Naive thymus-derived CD8-positive, alpha-beta T cell (primary cell): ENCODE results near the gene ARL6IP5. TPM values are rescaled to one million over a fixed set of nuclear protein-coding genes. Genes with fewer than 3 reads are reported as not detected.

Source experiments
- ATAC-seq, 2 donors: fragments of 150-1000 bp; cut with Tn5 transposase in 1 of 2; sonication (Bioruptor Pico), chemical (Tn5 transposase) in 1 of 2; 1 replicate in 1 of 2; 2 replicates in 1 of 2; pipeline ENCODE4 v1.10.0; 2021; ENCODE audit warnings: mild to moderate bottlenecking in 2 of 2, moderate library complexity in 2 of 2
- POLR2A ChIA-PET: fragments of 350-600 bp; sonication (Branson Sonifier 250); formaldehyde crosslinking; loops from one replicate; lab custom pipeline; 2021; ENCODE audit warnings: antibody characterized with exemption; lab: Charles Lee
- DNase-seq, 10 donors: peaks; one replicate each; pipeline versions ENCODE4 v3.0.0 to v3.0.0-alpha.2; 2020 to 2022
- H3K27ac Mint-ChIP-seq, 10 donors: one replicate each; pipeline ENCODE4 v1.8.0; 2020 to 2022; ENCODE audit warnings: mild to moderate bottlenecking in 10 of 10, mixed read lengths in 10 of 10, moderate library complexity in 4 of 10, inconsistent platforms in 1 of 10
- H3K27me3 Mint-ChIP-seq, 5 donors: one replicate each; pipeline ENCODE4 v1.8.0; 2021 to 2022; ENCODE audit warnings: mixed read lengths in 5 of 5
- H3K36me3 Mint-ChIP-seq, 3 donors: one replicate each; pipeline ENCODE4 v1.8.0; 2020 to 2022; ENCODE audit warnings: mixed read lengths in 3 of 3, mild to moderate bottlenecking in 2 of 3, inconsistent platforms in 1 of 3
- H3K4me1 Mint-ChIP-seq, 4 donors: one replicate each; pipeline ENCODE4 v1.8.0; 2021 to 2022; ENCODE audit warnings: mixed read lengths in 4 of 4
- H3K4me3 Mint-ChIP-seq, 10 donors: one replicate each; pipeline ENCODE4 v1.8.0; 2020 to 2022; ENCODE audit warnings: mild to moderate bottlenecking in 10 of 10, mixed read lengths in 10 of 10, moderate library complexity in 6 of 10, inconsistent platforms in 1 of 10
- H3K9me3 Mint-ChIP-seq, 9 donors: one replicate each; pipeline ENCODE4 v1.8.0; 2020 to 2022; ENCODE audit warnings: mixed read lengths in 9 of 9, mild to moderate bottlenecking in 3 of 9, inconsistent platforms in 1 of 9, moderate library complexity in 1 of 9
- polyA plus RNA-seq, 3 donors: library from polyadenylated mRNA; unstranded; fragments of 300-500 nt; fragmentation: Illumina TruSeq; gene quantifications; one replicate each; pipeline ENCODE4 v1.2.3, GENCODE V29; 2021
- total RNA-seq, 8 experiments: library from RNA in 2 of 8; stranded (reverse) in 2 of 8; gene quantifications; one replicate each; pipeline ENCODE4 v1.2.3 and lab custom pipeline; 2021 to 2026

Gene ARL6IP5, protein sequence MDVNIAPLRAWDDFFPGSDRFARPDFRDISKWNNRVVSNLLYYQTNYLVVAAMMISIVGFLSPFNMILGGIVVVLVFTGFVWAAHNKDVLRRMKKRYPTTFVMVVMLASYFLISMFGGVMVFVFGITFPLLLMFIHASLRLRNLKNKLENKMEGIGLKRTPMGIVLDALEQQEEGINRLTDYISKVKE
- total RNA-seq, result 100 to 1,000 TPM; 109 to 111 TPM
- polyA plus RNA-seq, result 100 to 1,000 TPM; 315 to 450 (median 375) TPM
- total RNA-seq (lab: John Stamatoyannopoulos, UW), result 61.5 to 185 (median 84.9) reads per million in 6 experiments

DNA sequence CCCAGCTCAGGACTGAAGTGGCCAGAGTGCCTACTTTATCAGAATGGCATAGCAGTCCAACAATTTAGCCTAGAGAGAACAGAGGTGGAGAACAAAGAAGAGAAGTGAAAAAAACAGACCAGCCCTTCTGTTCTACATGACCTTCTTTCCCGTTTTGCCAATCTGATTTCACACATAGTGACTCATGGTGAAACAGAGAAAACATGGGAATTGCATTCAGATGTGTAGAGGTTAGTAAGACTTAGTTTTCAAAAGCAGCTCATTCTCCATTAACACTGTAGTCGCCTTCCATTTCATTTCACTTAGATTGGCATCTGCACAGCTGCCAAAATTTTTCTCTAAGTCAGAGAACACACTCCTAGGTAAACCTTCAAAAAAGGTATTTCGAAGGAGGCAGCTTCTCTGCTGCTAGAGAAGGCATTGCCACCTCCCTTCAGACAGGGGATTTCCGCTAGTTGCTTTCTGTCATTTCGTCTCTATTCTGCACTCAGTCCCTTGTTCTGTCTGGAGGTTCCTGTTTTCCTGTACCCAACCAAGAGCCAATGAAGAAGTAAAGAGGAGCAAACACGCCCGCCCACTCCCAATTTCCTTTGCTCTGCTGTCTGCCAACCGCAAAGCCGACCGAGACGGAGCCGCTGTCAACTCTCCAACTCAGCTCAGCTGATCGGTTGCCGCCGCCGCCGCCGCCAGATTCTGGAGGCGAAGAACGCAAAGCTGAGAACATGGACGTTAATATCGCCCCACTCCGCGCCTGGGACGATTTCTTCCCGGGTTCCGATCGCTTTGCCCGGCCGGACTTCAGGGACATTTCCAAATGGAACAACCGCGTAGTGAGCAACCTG, at the start of gene ARL6IP5:
Gene ARL6IP5, plus strand, starts transcription at position 612 of the 842 bp plus-strand sequence. Its CDS starts 111 bp downstream, at position 723.
- DNase-seq, result peak; percentile 81 to 95 (median 89)
- H3K4me1 Mint-ChIP-seq, result peaks cover 33 to 79% (median 60%) of the 10 kb centered on the region in 4 donors
- peak within 1 kb of the TSS; percentile 93 to 99 (median 97) for H3K4me3 Mint-ChIP-seq
- peak within 1 kb of the TSS; percentile 84 to 99 (median 98) for H3K27ac Mint-ChIP-seq
- H3K27me3 Mint-ChIP-seq, result no peaks in the 10 kb centered on the region
- no peaks in the 10 kb centered on the region for H3K9me3 Mint-ChIP-seq
- POLR2A ChIA-PET, result interaction anchor here (0.6 to 6.8 kb wide), 16 partner anchors 8 to 153 kb away, joined by 3 to 63 read pairs (median 5); partner anchors contain the start of genes EOGT and TMF1
- ATAC-seq, result peak; percentile 72 to 77
- H3K36me3 Mint-ChIP-seq, result peaks cover 0 to 7% (median 3%) of the 10 kb centered on the region in 3 donors

DNA sequence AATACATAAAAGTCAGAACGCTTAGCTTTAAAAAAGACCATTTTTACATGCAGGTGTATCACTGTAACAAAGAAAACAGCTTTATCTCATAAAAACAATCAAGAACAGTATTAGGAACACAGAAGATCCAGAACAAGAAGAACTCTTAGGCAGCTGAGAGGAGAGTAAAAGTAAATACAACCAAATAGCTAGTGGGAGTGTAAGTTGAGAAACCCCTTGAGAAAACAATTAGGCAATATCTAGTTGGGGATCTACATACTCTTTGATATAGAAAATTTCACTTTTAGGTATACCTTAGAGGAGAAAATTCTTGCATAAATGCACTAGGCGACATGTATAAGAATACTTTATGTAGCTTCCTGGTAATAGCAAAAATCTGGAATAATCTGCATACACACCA, 40.1 kb upstream of the ARL6IP5 start:
- Mint-ChIP-seq H3K27ac (peak overlapping the region in 3 of 10 donors; percentile 3 to 37 (median 29)), H3K4me3 (no peak overlapping the region)
- no peak for ATAC-seq

DNA sequence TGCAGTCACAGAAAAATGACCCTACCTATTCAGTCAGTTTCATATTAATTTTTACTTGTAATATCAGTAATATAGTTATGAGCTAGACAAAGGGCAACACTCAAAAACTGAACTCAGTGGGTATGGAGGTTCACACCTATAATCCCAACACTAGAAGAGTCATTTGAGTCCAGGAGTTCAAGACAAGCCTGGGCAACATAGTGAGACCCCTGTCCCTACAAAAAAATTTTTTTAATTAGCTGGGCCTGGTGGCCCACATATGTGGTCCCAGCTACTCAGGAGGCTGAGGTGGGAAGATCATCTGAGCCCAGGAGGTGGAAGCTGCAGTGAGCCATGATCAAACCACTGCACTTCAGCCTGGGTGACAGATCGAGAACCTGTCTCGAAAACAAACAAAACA, 35.7 kb upstream of the ARL6IP5 start:
- H3K9me3 Mint-ChIP-seq, result no peaks in the 10 kb centered on the region
- no peak for DNase-seq
- ATAC-seq, result no peak
- H3K36me3 Mint-ChIP-seq, result peaks cover 6 to 32% (median 17%) of the 10 kb centered on the region in 3 donors
- H3K4me1 Mint-ChIP-seq, result peaks cover 23 to 62% (median 52%) of the 10 kb centered on the region in 4 donors
- peak overlapping the region in 4 of 10 donors; percentile 4 to 40 (median 20) for H3K27ac Mint-ChIP-seq
- H3K4me3 Mint-ChIP-seq, result peak overlapping the region in 9 of 10 donors; percentile 15 to 99 (median 52)
- POLR2A ChIA-PET, result interaction anchor here (0.6 to 5.1 kb wide), 2 partner anchors 19 to 35 kb away, joined by 3 to 63 read pairs; partner anchors contain the start of gene ARL6IP5
- no peaks in the 10 kb centered on the region for H3K27me3 Mint-ChIP-seq

More for the DNA sequence above, 40.1 kb upstream of the ARL6IP5 start:
- POLR2A ChIA-PET, result interaction anchor here (0.7 to 1.1 kb wide), 3 partner anchors 12 to 47 kb away, joined by 3 to 9 read pairs (median 5); partner anchors contain the start of gene ARL6IP5
- H3K9me3 Mint-ChIP-seq, result no peaks in the 10 kb centered on the region
- H3K36me3 Mint-ChIP-seq, result peaks cover 18 to 67% (median 25%) of the 10 kb centered on the region in 3 donors
- H3K27me3 Mint-ChIP-seq, result no peaks in the 10 kb centered on the region
- no peak for DNase-seq
- peaks cover 17 to 36% (median 31%) of the 10 kb centered on the region in 4 donors for H3K4me1 Mint-ChIP-seq

DNA sequence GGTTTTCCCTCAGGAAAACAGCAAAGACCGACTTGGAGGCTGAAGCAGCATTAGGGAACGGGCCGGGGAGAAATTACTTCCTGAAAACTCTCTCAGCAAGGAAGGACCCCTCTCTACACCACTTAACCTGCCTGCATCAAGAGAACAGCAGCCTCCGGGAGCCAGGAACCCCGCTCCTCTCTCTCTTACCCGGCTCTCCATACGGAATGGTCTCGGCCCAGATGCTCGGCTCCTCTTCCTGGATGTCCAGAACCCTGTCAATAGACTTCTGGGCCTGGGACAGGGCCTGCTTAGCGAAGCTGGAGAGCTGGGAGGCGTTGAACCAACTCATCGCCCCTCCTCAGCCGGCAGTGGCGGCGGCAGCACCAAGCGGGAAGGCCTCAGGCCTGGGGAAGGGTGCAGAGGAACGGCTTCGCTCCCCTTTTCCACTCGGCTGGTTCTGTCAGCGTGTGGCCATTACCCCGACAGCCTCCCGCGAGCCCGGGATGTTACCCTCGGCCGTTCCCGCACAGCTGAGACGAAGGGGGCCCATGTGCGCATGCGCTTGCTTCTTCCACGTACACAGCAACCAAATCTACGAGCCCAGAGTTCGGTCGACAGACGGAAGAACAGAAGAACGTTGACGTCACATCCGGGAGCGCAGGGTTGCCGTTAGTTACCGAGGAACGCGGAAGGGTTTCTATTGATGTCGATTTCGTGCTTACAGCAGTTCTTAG, 32.8 kb upstream of the ARL6IP5 start, which contains the start of gene TMF1:
Gene TMF1, minus strand, starts transcription at position 578 of the 716 bp plus-strand sequence. Its CDS starts 247 bp downstream, at position 331.
- POLR2A ChIA-PET, result interaction anchor here (0.7 to 5.1 kb wide), 12 partner anchors 9 to 53 kb away, joined by 3 to 63 read pairs (median 7); partner anchors contain the start of genes ARL6IP5, EOGT and UBA3
- no peaks in the 10 kb centered on the region for H3K9me3 Mint-ChIP-seq
- no peaks in the 10 kb centered on the region for H3K27me3 Mint-ChIP-seq
- peak; percentile 92 to 99 (median 98) for DNase-seq
- H3K4me3 Mint-ChIP-seq, result peak within 1 kb of the TSS; percentile 95 to 99 (median 98)
- H3K36me3 Mint-ChIP-seq, result peaks cover 11 to 24% (median 17%) of the 10 kb centered on the region in 3 donors
- ATAC-seq, result peak; percentile 89
- H3K4me1 Mint-ChIP-seq, result peaks cover 22 to 55% (median 43%) of the 10 kb centered on the region in 4 donors
- H3K27ac Mint-ChIP-seq, result peak within 1 kb of the TSS; percentile 90 to 99 (median 98)

DNA sequence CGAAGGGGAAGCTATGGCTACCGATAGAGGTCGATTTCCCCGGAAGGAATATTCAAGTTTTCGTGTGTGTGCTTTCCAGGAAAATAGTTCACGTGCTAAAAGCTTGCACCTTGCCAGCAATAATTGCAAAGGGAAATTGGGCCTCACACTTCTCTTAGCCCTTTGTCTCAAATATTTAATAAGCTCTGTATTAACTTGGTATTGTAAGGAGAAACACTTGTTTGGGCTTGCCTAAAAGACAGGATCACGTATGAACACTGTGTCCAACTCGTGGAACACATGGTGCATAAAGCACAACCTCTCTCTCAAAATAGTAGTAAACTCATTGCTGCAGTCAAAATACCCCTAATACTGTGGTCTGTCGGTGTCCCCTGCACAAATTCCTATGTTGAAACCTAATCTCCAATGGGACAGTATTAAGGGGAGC, 32.3 kb upstream of the ARL6IP5 start:
- peak overlapping the region; percentile 90 to 99 (median 98) for H3K27ac Mint-ChIP-seq
- H3K9me3 Mint-ChIP-seq, result no peaks in the 10 kb centered on the region
- POLR2A ChIA-PET, result interaction anchor here (0.7 to 5.1 kb wide), 11 partner anchors 10 to 52 kb away, joined by 3 to 63 read pairs (median 8); partner anchors contain the start of genes ARL6IP5, EOGT and UBA3
- ATAC-seq, result peak; percentile 3 to 16
- no peaks in the 10 kb centered on the region for H3K27me3 Mint-ChIP-seq
- no peak for DNase-seq
- H3K4me3 Mint-ChIP-seq, result peak overlapping the region; percentile 95 to 99 (median 98)
- peaks cover 11 to 25% (median 13%) of the 10 kb centered on the region in 3 donors for H3K36me3 Mint-ChIP-seq
- H3K4me1 Mint-ChIP-seq, result peaks cover 18 to 57% (median 39%) of the 10 kb centered on the region in 4 donors

DNA sequence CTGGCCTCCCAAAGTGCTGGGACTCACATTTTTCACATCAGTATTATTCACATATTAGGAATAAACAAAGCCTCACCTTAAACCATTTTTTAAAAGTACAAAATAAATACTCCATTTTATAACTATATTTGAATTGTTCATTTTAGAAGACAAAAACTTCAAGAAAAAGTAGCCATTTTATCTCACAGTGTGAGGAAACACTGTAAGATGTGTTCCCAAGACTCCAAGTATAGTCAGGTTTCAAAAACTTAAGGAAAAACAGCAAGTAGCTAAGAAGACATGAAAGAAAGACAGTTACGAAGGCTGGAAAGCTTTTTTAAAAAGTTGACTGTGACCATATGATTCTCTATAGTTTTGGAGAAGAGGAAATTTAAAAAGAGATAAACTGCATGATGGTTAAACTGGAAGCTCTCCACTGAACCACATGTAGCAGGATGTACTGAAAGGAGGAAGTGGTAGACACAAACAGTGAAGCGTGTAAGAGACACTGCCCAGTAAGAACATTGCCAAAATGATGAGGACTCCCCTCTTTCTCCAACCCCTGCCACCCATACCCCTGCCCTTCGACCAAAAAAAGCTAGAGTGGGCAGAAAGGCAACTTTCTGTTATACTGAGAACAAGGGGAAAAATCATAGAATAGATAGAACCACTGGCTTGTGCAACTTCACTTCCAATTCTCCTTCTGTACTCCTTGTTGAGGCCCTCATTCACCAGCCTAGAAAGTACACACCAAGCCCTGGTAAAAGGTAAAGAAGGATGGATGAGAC, 26.4 kb upstream of the ARL6IP5 start:
- DNase-seq, result peak in 3 of 10 donors; percentile 49 to 59 (median 56)
- Mint-ChIP-seq H3K9me3 (no peaks in the 10 kb centered on the region), H3K27ac (peak overlapping the region; percentile 80 to 97 (median 92)), H3K36me3 (peaks cover 8 to 53% (median 32%) of the 10 kb centered on the region in 3 donors), H3K27me3 (no peaks in the 10 kb centered on the region), H3K4me1 (peaks cover 12 to 38% (median 24%) of the 10 kb centered on the region in 4 donors), H3K4me3 (peak overlapping the region in 9 of 10 donors; percentile 13 to 72 (median 61))
- POLR2A ChIA-PET, result interaction anchor here (0.8 to 2.4 kb wide), 7 partner anchors 21 to 63 kb away, joined by 3 to 13 read pairs (median 7); partner anchors contain the start of genes ARL6IP5 and UBA3
- ATAC-seq, result peak; percentile 96 to 98

DNA sequence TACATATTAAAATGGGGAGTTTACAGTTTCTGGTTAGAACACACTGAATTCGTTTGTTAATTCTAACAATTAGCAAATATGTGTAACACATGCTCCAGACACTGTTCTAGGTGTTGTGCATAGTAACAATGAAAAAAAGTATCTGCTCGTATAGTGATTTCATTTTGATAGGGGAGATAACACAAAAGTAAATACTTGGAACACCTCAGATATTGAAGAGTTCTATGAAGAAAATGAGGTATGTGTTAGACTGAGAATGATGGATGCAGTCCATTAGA, 25.9 kb upstream of the ARL6IP5 start:
- ATAC-seq, result no peak
- no peak for DNase-seq
- Mint-ChIP-seq H3K36me3 (peaks cover 8 to 55% (median 32%) of the 10 kb centered on the region in 3 donors), H3K4me1 (peaks cover 14 to 43% (median 29%) of the 10 kb centered on the region in 4 donors), H3K9me3 (no peaks in the 10 kb centered on the region), H3K4me3 (peak overlapping the region in 8 of 10 donors; percentile 6 to 72 (median 58)), H3K27me3 (no peaks in the 10 kb centered on the region), H3K27ac (peak overlapping the region; percentile 80 to 97 (median 91))
- POLR2A ChIA-PET, result interaction anchor here (1.2 to 2.4 kb wide), 6 partner anchors 21 to 62 kb away, joined by 3 to 13 read pairs (median 7); partner anchors contain the start of genes ARL6IP5 and UBA3

DNA sequence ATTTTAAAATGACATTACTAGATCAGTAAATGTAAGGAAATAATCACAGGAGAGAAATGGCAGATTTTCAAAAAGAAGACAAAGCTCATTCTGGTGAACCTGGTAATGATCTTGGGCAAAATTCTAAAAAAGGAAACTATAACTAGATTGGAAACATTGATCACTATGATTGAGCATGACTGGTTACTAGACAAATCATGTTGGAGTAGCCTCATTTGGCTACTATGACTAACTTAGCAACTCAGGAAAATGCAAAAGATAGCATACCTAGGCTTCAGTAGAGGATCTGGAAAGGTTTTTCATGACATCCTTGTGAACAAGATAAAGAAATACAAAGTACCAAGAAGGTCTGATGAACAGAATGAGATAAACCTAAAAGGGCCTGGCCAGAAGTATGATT, 25.0 kb upstream of the ARL6IP5 start:
- peak overlapping the region in 2 of 10 donors; percentile 1 to 14 for H3K4me3 Mint-ChIP-seq
- H3K27me3 Mint-ChIP-seq, result no peaks in the 10 kb centered on the region
- peaks cover 17 to 51% (median 36%) of the 10 kb centered on the region in 4 donors for H3K4me1 Mint-ChIP-seq
- peaks cover 8 to 55% (median 32%) of the 10 kb centered on the region in 3 donors for H3K36me3 Mint-ChIP-seq
- POLR2A ChIA-PET, result interaction anchor here (1.8 to 2.4 kb wide), 4 partner anchors 10 to 32 kb away, joined by 5 to 13 read pairs (median 7); partner anchors contain the start of genes ARL6IP5 and UBA3
- H3K9me3 Mint-ChIP-seq, result no peaks in the 10 kb centered on the region
- DNase-seq, result no peak
- H3K27ac Mint-ChIP-seq, result peak overlapping the region; percentile 80 to 97 (median 91)
- ATAC-seq, result no peak

DNA sequence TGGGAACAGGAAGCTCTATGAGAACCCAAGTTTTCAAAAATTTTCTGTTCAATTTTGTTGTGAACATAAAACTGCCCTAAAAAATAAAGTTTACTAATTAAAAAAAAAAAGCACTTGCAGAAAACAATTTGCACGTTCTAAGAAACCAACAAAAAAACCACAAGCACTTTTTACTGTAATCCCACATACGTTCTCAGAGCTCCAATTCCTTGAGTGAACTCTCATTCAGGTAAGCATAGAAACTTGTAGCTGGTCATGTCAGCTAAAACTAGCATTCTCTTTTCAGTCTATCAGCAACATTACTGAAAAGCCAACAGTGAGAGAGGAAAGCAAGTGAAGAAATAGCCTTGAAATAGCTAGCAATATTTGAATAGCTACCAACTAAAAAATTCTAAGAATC, 21.1 kb upstream of the ARL6IP5 start:
- Mint-ChIP-seq H3K27ac (peak overlapping the region in 9 of 10 donors; percentile 28 to 87 (median 80)), H3K4me3 (peak overlapping the region in 6 of 10 donors; percentile 34 to 62 (median 54)), H3K27me3 (no peaks in the 10 kb centered on the region), H3K36me3 (peaks cover 3 to 51% (median 29%) of the 10 kb centered on the region in 3 donors), H3K4me1 (peaks cover 22 to 50% (median 43%) of the 10 kb centered on the region in 4 donors), H3K9me3 (no peaks in the 10 kb centered on the region)
- ATAC-seq (no peak), DNase-seq (peak in 2 of 10 donors; percentile 28 to 48)
- POLR2A ChIA-PET, result interaction anchor here (0.7 to 1.6 kb wide), 4 partner anchors 11 to 50 kb away, joined by 3 to 8 read pairs (median 6); partner anchors contain the start of genes ARL6IP5 and TMF1

DNA sequence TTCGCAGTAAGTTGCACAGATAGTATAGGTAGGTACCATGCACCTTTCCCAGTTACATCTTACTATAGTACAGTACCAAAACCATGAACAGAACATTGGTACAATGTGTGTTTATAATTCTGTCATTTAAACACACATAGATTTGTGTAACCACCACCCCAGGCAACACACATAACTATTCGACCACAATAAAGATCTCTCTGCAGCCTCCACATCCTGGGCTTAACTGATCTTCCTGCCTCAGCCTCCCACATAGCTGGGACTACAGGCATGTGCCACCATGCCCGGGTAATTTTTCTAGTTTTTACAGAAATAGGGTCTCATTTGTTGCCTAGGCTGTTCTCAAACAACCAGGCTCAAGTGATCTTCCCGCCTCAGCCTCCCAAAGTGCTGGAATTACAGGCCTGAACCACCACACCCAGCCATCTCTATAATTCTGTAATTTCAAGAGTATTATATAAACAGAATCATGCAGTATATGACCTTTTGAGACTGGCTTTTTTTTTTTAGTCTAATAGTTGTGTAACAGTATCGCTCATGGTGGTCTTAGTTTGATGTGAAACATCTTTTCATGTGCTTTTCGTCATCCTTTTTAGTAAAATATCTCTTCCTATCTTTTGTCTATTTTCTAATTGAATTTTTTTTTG, 19.3 kb upstream of the ARL6IP5 start:
- ATAC-seq (peak; percentile 59 to 84), DNase-seq (peak in 2 of 10 donors; percentile 22 to 46)
- Mint-ChIP-seq H3K9me3 (no peaks in the 10 kb centered on the region), H3K4me1 (peaks cover 13 to 35% (median 31%) of the 10 kb centered on the region in 4 donors), H3K27ac (peak overlapping the region; percentile 78 to 94 (median 87)), H3K4me3 (peak overlapping the region in 8 of 10 donors; percentile 43 to 59 (median 48)), H3K27me3 (no peaks in the 10 kb centered on the region), H3K36me3 (peaks cover 3 to 41% (median 20%) of the 10 kb centered on the region in 3 donors)
- POLR2A ChIA-PET, result interaction anchor here (0.6 to 2.0 kb wide), 7 partner anchors 13 to 160 kb away, joined by 3 to 10 read pairs (median 4); partner anchors contain the start of genes ARL6IP5, EOGT and TMF1
